ENCODE data around the gene OTUD7B.

Gene OTUD7B

DNA sequence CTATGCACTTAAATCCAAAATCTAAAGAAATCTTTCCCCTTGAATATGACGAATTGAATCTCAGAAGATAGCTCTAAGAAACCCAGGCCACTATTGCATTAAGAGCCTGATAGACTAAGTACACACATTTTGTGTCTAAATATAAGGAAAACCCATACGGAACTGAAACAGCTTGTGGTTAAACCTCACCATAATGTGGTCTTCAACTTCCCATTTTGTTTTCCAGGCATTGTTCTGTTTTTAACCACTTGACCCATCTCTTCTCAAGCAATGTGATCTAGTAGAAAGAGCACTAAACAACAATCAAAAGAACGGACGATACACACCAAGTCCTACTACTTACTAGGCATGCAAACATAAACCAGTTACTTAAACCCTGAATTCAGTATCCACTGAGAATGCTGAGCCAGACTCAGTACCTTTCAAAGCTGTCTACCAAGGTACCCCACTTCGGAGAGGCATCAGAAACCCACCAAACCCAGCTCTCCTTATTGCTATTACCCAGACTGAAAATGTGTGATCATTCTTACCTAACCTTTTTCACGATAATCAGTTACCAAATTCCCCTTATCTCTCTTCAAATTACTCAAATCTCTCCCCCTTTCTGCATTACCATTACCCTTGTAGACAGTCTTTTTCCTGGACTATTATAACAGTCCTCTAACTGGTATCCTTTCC, 12.8 kb downstream of the OTUD7B start:
- TF ChIP-seq, protein P1, sequence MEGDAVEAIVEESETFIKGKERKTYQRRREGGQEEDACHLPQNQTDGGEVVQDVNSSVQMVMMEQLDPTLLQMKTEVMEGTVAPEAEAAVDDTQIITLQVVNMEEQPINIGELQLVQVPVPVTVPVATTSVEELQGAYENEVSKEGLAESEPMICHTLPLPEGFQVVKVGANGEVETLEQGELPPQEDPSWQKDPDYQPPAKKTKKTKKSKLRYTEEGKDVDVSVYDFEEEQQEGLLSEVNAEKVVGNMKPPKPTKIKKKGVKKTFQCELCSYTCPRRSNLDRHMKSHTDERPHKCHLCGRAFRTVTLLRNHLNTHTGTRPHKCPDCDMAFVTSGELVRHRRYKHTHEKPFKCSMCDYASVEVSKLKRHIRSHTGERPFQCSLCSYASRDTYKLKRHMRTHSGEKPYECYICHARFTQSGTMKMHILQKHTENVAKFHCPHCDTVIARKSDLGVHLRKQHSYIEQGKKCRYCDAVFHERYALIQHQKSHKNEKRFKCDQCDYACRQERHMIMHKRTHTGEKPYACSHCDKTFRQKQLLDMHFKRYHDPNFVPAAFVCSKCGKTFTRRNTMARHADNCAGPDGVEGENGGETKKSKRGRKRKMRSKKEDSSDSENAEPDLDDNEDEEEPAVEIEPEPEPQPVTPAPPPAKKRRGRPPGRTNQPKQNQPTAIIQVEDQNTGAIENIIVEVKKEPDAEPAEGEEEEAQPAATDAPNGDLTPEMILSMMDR (IDR thresholded peaks at IDR 0.05; ENCODE audit: insufficient read depth, low read length, missing control alignments) = no peak
- DNase-seq (ENCODE audit: low read depth, low spot score) = no peak
- CTCF ChIA-PET = interaction anchor here (0.9 to 2.6 kb wide), 3 partner anchors 9 to 36 kb away, joined by 3 to 12 read pairs (median 3); no protein-coding TSS in a partner anchor
- H3K4me3 ChIP-seq (ENCODE audit: low read depth, low read length) = no peak overlapping the region
- POLR2A ChIA-PET = no interaction called here

DNA sequence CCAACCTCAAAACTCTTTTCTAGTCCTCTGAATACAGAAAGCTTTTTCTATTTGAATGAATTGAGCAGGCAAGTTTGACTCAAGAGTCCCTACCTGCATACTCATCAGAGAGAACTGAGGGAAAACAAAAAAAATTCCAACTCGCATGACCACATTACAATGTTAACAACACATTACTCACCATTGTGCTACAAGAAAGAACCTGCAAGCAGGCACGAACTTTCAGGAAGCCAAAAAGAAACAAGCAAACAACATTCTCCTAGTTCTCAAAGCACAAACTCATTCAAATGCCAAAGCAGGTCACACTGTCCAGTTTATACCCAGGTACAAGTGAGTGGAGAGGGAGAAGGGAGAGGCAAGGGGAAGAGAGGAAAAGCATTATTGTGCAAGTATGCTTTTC, 14.6 kb downstream of the OTUD7B start:
- no peak for DNase-seq (ENCODE audit: low read depth, low spot score)
- ChIA-PET POLR2A (interaction anchor here (0.6 to 1.0 kb wide), 2 partner anchors 9 to 14 kb away, joined by 3 to 5 read pairs; no protein-coding TSS in a partner anchor), CTCF (no interaction called here)
- no peak overlapping the region for H3K4me3 ChIP-seq (ENCODE audit: low read depth, low read length)
- TF ChIP-seq, protein P1 (IDR thresholded peaks at IDR 0.05; ENCODE audit: insufficient read depth, low read length, missing control alignments) = no peak

DNA sequence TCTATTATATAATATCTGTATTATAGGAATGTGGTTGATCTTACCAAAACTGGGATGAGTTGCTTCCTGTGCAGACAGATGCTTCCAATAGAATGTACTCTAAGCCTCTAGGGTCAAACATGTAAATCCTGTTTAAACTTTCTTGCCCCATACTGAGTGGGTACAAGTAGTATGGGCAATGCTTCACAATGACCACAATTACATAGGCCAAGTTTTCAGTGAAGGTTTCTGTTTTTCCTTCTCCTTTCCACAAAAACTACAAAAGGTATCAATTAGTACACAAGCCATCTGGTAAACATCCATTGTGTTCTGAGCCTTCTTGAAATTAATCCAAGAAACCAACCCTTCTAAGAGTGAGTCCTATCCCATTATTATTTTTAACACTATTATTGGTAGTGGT, 16.8 kb downstream of the OTUD7B start:
- TF ChIP-seq, protein P1 (IDR thresholded peaks at IDR 0.05; ENCODE audit: insufficient read depth, low read length, missing control alignments) = no peak

DNA sequence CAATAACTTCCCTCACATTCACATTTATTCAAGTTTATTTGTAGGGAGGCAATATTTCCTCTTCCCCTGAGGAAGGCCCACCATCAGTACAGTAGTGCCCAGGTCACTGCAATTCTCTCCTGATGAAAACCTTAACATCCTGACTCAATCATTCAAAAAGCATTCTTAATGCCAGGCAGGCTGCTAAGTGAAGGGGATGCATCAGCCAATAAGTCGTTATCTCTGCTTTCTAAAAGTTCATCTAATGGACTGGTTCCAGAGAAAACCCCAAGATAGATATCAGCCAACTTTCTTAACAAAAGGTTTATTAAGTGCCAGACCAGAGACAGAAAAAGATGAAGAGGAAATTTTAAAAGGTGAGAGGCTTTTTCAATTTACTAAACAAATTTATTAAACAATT, 17.3 kb downstream of the OTUD7B start:
- ChIA-PET POLR2A (no interaction called here), CTCF (no interaction called here)
- no peak for DNase-seq (ENCODE audit: low read depth, low spot score)
- no peak overlapping the region for H3K4me3 ChIP-seq (ENCODE audit: low read depth, low read length)
- TF ChIP-seq, protein P1 (IDR thresholded peaks at IDR 0.05; ENCODE audit: insufficient read depth, low read length, missing control alignments) = no peak

More for the DNA sequence above, 16.8 kb downstream of the OTUD7B start:
- ChIA-PET CTCF (no interaction called here), POLR2A (no interaction called here)
- no peak for DNase-seq (ENCODE audit: low read depth, low spot score)
- H3K4me3 ChIP-seq (ENCODE audit: low read depth, low read length) = no peak overlapping the region

DNA sequence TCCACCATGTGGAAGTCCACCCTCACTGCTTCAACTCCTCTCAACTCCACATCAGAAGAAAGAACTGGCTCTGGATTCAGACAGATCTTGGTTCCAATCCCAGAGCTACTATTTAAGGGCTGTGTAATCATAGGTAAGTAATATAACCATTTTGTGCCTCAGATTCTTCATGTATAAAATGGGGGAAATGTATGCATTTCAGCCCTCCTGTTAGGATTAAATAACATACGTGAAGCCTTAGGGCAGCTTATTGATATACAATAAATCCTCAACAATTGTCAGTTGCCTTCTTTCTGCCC, 23.3 kb downstream of the OTUD7B start:
- POLR2A ChIA-PET = interaction anchor here (0.7 to 1.4 kb wide), 2 partner anchors 9 to 24 kb away, joined by 3 read pairs; partner anchors contain the start of gene OTUD7B
- DNase-seq (ENCODE audit: low read depth, low spot score) = no peak
- TF ChIP-seq, protein P1 (IDR thresholded peaks at IDR 0.05; ENCODE audit: insufficient read depth, low read length, missing control alignments) = no peak
- CTCF ChIA-PET = interaction anchor here (0.6 to 1.5 kb wide), 5 partner anchors 18 to 1527 kb away, joined by 3 to 6 read pairs (median 3); partner anchors contain the start of gene OTUD7B
- H3K4me3 ChIP-seq (ENCODE audit: low read depth, low read length) = no peak overlapping the region

DNA sequence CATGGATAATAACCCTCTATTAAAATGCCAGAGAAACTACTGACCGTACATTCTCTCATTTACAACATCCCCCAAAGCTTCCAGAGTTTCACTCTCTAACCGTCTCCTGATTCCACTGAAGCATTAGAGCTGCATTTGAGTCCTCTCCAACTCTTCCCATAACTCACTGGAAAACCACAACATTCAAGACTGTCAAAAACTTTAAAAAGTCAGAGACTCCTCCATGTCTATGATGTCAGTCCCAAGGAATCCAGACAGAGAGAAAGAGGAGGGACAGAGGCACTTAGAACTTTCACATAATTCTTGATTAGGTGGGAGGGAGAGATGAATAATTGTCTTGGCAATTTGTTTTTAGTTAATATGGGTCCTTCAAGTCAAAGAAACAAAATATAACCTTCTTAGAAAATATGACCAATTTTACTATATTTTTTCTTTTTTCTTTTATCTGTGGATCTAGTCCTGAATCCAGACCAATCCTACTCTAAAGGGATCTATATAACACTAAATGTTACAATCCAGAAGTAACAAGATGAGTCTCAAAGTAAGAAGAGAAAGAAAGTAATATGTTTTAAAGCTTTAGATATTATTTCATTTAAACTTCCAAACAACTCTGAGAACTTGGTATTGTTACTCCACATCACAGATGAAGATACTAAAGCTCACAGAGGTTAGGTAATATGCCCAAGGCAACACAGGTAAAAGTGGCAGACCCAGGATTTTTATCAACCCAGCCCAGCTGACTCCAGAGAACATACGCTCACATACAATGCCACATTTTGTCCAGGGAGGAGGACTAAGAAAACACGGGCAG, 23.8 kb downstream of the OTUD7B start:
- POLR2A ChIA-PET = interaction anchor here (0.7 to 1.4 kb wide), 2 partner anchors 9 to 24 kb away, joined by 3 read pairs; partner anchors contain the start of gene OTUD7B
- no peak overlapping the region; the same call in 1 of the 2 replicates for H3K4me3 ChIP-seq (ENCODE audit: low read depth, low read length)
- CTCF ChIA-PET = interaction anchor here (0.6 to 1.5 kb wide), 6 partner anchors 18 to 1528 kb away, joined by 3 to 6 read pairs (median 3); partner anchors contain the start of gene OTUD7B
- peak; percentile 75 for DNase-seq (ENCODE audit: low read depth, low spot score)
- TF ChIP-seq, protein P1 (IDR thresholded peaks at IDR 0.05; ENCODE audit: insufficient read depth, low read length, missing control alignments) = no peak

Data from AG04449 (cell line).